GM18526 (cell line): ENCODE data around the gene ABHD8.

ENCODE experiments used
- POLR2A ChIP-seq: IDR thresholded peaks from 3 replicates; pipeline ENCODE4 v1.6.1; 2011; ENCODE audit not compliant: insufficient read length; ENCODE audit errors: extremely low read depth

Gene ABHD8

DNA sequence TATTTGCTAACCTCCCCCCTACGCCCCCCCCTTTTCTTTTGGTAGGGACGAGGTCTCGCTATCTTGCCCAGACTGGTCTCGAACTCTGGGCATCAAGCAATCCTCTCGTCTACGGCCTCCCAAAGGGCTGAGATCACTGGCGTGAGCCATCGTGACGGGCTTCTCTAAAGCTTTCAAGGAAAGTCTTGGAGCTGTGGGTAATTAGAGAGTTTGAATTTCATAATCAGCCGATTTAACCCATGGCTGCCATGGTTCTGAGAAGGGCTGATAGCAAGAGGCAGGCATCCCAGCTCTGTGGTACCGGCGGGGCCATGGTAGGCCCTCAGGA is 679 bp upstream of the ABHD8 start:
- no peak for TF ChIP-seq POLR2A

DNA sequence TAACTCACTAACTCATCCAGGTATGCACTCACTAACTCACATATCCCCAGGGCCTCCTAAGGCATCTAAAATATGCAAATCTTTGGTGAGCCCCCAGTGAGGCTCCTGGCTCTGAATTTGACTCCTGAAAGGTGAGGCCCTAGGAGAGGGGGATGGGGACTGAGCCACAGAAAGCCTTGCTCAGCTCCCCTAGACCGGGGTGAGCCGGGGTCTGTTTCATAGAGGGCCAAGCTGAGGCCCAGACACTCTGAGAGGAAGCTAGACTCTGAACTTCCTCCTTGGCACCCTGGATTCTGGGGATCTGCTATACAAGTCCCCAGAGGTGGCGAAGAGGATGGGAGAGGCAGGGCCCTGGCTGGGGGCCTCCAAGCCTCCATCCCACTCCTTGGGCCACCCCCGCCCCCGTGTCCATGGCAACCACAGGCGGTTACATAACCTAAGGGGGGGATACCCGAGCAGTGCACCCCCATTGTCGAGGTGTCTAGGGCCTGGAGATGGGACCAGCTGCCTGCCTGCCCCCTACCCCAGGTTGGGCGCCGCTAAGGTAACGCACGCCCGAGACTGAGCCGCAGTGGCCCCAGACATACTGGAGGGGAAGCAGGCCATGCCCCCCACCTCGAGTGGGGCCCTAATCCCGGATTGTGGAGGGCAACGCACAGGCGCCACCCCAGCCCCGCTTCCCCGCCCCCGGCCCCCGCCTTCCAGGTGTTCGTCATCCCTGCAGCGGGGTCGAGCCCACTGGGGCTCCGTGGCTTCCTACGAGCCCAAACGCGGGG is 646 bp downstream of the ABHD8 start:
- no peak for TF ChIP-seq POLR2A

DNA sequence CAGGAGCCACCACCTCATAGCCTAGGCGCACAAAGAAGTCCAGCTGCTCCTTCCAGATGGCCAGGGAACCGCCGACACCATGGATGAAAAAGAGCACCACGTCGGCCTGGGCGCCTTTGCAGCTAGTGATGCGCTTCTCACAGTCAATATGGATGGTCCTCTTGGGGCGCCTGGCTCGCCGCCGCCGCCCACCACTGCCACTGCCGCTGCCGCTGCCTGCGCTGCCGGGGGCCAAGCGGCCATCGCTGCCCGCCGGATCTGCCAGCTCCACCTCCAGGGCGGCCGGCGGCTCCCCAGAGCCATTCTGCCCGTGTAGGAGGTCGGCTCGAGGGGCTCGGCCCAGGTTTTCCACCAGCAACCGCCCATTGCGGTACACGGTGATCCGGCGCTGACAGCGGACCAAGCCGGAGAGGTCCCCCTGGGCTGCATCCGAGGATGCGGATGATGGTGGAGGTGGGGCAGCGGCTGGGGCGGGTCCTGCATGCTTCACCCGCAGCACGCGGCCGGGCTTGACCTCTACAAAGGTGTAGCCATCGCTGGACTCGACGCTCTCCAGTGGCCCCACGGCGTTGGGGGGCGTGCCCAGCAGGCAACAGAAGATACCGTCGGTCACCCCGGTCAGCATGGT is 2.1 kb downstream of the ABHD8 start:
- TF ChIP-seq POLR2A: no peak

DNA sequence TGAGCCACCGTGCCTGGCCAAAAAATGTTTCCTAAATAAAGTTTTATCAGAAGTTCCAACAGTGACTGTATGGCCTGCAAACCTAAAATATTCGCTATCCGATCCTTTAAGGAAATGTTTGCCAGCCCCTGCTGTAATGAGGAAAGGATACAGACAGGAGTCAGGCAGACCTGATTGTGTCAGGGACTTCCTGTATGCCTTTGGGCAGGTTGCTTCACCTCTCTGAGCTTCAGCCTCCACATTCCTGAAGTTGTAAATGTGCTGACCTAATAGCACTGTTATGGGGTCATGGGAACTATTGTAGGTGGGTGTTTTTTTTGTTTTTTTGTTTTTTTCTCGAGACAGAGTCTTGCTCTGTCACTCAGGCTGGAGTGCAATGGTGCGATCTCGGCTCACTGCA is 6.2 kb downstream of the ABHD8 start:
- no peak for TF ChIP-seq POLR2A

DNA sequence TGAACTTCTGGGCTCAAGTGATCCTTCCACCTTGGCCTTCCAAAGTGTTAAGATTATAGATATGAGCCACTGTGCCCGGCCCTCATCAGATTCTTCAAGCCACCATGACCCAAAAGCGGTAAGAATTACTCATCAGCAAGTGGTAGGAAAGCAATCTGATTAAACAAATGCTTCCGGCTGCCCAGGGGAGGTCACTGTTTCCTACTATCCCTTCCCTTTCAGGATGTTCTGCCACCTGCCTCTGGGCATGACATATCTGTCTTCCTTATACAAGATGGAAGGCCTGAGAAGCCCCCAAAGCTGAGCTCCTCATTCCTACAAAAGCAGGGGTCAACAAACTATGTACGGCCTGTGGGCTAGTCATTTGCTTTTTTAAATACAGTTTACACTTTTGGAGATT is 7.0 kb downstream of the ABHD8 start:
- TF ChIP-seq POLR2A: no peak

DNA sequence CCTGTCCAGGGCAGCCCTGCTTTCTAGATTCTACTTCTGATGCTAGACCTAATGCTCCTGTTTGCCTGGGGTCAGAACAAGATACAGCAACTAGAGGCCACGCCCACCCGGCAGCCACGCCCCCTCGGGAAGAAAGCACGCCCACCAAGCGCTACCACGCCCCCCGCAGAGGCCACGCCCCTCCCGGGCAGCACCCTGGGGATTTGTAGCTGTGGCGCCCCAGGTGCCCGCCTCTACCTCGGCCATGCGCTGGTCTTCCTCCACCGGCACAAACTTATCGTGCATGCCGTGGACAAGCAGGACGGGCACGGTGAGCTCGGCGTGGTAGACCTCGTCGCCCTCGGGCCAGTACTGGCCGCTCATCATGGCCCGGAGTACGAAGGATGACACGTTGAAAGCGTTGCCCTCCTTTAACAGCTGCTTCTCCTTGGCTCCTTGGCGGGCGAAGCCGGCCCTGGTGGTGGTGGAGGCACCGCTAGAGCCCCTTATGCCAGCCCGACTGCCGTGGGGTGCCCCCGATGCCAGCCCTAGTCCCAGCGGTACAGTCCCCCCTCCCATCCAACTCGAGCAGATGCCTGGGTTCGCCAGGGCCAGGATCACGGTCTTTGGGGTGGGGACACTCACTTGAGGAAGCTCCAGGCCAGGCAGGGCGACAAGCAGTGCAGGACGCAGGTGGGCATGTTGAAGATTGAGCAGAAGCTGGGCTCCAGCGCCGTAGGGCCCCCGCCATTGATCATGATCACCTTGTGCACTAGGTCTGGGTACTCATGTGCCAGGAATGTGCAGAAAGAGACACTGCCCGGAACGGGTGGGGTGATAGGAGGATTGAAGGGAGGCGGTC is 9.0 kb downstream of the ABHD8 start:
- no peak for TF ChIP-seq POLR2A

DNA sequence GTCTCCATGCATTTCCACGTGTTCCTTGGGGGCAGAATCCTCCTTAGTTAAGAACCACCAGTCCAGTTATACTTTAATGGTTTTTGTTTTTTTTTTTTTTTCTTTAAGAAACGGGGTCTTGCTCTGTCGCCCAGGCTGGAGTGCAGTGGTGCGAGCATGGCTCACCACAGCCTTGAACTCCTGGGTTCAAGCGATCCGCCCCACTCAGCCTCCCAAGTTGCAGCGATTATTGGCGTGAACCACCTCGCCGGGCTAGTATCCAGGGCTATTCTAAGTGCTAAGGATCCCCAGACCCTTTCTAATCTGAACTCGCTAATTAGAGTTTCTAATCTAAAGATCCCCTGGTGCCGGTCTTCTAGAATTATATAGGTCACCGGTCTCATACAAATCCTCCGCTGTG is 9.6 kb downstream of the ABHD8 start:
- TF ChIP-seq POLR2A: no peak

DNA sequence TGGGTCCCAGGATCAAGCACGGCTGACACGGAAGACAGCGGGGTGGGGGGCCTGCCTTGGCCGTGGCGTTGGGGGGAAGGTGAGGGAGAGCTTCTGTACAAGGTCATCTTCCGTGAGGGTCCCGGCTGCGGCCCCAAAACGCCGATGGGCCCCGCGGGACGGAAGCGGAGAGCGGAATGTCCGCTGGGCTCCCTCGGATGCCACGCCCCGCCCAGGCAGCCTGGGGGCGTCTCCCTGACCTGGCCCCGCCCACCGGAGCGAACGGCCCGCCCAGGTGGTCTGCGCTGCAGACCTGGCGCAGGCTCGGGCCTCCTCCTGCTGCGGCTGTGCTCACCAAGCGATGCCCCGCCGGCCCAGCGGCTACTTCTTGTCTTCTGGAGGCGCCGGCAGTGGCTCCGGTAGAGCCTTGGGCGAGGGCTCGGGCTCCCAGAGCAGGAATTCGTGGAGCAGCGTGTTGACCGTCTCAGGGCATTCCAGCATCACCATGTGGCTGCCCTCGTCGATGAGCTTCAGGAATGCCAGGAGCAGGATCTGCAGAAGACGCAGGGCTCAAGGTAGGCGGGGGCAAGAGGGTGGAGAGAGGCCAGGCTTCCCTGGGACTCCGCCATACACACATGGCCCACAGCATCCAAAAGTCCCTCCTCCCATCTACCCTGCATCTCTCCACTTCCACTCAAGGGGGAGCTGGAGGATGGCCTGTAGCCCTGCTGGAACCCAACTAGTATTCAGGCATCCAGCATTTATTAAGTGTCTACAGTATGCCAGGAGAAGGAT is 10.7 kb downstream of the ABHD8 start:
- TF ChIP-seq POLR2A: peak; percentile 59

DNA sequence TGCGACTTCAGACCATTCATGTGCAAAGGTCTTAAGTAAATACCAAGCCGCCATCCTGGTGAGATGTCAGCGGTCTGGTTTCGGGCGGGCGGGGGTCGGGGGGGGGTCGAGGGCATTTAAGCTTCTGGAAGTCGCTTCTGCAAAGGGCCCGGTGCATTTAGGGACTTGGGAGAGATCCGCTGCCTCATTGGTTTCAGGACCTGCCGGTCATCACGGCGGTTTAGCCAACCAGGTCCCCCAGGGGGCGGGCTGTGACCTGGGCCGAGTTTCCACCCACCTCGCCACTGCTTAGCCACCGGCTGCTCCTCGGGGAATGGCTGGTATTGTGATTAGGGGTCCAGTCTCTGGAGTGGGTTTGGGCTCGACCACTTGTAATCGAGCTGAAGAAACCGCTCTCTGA is 13.7 kb downstream of the ABHD8 start:
- no peak for TF ChIP-seq POLR2A

DNA sequence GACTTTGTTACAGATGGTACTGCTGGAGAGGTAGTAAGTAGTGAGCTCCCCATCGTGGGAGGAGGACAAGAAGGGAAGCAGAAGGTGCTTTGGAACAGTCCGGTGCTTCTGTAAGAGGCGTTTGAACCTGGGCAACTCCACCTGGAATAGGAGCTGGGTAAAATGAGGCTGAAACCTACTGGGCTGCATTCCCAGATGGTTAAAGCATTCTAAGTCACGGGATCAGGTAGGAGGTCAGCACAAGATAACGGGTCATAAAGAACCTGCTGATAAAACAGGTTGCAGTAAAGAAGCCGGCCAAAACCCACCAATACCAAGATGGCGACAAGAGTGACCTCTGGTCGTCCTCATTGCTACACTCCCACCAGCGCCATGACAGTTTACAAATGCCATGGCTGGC is 16.5 kb downstream of the ABHD8 start:
- no peak for TF ChIP-seq POLR2A

DNA sequence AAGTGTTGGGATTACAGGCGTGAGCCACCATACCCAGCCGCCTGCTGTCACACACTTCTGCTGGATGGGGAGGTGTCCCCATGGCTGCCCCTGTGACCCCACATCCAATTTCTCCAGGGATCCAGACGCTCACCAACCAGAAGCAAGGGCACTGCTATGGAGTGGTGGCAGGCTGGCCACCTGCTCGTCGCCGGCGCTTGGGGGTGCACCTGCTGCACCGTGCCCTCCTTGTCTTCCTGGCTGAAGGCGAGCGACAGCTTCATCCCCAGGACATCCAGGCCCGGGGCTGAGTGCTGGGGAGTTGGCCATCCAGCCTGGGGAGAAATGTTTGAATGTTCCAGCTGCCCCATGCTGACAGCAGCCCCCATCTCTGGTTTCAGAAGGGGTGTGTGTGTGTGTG is 17.0 kb downstream of the ABHD8 start:
- TF ChIP-seq POLR2A: no peak

DNA sequence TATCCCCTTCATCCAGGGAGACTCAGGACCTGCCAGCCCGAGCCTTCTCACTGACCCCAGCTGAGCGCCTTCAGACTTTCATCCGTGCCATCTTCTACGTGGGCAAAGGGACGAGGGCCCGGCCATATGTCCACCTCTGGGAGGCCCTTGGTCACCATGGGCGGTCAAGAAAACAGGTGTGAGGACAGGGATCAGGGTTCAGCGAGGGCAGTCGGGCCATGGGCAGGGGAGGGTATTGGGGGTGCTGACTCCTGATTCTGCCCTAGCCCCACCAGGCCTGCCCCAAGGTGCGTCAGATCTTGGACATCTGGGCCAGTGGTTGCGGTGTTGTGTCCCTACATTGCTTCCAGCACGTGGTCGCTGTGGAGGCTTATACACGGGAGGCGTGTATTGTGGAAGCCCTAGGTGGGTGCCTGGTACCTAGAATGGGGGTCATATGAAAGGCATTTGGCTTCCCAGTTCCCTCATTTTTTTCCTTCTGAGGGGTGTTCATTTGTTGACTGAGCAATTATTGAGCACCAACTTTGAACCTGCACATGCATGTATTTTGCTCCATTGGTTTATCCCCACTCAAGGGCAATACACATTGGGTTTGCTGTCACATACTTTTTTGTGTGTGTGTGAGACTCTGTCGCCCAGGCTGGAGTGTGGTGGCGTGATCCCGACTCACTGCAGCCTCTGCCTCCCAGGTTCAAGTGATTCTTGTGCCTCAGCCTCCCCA is 17.6 kb downstream of the ABHD8 start:
- no peak for TF ChIP-seq POLR2A

DNA sequence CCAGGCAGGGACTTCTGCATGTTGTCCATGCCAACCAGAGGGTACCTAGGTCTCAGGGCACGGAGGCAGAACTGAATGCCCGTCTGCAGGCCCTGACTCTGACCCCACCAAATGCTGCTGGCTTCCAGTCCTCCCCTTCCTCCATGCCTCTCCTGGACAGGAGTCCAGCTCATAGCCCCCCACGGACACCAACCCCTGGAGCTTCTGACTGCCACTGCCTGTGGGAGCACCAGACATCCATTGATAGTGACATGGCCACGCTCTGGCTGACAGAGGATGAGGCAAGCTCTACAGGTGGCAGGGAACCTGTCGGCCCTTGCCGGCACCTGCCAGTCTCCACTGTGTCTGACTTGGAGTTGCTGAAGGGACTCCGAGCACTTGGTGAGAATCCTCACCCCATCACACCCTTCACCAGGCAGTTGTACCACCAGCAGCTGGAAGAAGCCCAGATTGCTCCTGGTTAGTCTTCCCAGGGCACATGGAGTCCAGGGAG is 19.7 kb downstream of the ABHD8 start:
- TF ChIP-seq POLR2A: no peak

DNA sequence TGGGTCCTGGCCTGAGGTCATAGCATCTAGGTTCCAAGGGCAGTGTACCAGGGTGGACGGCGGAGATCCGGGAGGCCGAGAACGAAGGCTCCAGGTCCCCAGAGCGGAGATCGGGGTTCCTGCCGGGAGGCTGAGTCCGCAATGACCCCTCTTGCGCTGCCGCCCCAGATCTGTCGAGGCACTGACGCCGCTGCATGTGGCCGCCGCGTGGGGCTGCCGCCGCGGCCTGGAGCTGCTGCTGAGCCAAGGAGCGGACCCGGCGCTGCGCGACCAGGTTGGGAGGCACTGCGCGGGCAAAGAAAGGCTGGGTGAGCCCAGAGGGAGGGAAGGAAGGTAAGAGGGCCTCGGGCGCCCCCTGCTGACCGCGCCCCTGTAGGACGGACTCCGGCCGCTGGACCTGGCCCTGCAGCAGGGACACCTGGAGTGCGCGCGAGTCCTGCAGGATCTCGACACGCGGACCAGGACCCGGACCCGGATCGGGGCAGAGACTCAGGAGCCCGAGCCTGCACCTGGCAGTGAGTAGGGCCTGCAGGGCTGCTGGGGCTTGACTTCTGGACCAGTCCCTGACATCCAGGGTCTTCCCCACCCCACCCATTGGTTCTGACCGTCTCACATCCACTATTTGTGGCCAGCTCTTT is 20.6 kb downstream of the ABHD8 start:
- TF ChIP-seq POLR2A: peak; percentile 31
